HG02763 (cell line): Measurements from ENCODE around the gene NEDD4L.
"Not testable (repeated sequence)": the region's sequence is repeated elsewhere in the genome, so short reads cannot be mapped to it uniquely, and the experiment has no call there.

Experiments used
- ATAC-seq: cut with Tn5 transposase; IDR thresholded peaks from one replicate; pipeline ENCODE4 v1.9.1; 2021; ENCODE audit warnings: mild to moderate bottlenecking, moderate library complexity; ENCODE audit not compliant: unreplicated experiment

Gene NEDD4L

DNA sequence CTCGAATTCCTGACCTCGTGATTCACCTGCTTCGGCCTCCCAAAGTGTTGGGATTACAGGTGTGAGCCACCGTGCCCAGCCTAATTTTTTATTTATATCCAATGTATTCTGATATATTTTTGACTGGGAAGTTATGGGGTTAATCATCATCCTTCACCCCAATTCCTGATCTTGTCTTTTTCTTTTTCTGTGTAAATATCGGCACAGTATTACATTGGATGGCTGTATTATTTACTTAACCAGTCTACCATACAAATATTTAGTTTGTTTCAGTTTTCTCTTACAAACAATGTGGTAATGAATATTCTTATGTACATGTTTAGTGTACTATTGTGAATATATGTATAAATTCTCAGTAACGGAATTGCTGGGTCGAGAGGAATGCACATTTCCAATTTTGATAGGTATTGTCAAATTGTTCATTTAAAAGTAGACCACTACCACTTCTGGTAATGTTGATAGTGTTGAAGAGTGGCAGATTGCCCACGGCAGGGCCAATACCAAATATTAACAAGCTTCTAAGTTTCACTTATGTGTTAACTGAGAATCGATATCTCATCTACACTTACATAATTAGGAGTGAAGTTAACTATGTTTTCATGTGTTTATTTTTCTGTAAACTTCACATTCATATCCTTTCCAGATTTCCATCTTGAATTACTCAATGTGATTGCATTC is 388.2 kb downstream of the NEDD4L start:
- ATAC-seq = no peak

DNA sequence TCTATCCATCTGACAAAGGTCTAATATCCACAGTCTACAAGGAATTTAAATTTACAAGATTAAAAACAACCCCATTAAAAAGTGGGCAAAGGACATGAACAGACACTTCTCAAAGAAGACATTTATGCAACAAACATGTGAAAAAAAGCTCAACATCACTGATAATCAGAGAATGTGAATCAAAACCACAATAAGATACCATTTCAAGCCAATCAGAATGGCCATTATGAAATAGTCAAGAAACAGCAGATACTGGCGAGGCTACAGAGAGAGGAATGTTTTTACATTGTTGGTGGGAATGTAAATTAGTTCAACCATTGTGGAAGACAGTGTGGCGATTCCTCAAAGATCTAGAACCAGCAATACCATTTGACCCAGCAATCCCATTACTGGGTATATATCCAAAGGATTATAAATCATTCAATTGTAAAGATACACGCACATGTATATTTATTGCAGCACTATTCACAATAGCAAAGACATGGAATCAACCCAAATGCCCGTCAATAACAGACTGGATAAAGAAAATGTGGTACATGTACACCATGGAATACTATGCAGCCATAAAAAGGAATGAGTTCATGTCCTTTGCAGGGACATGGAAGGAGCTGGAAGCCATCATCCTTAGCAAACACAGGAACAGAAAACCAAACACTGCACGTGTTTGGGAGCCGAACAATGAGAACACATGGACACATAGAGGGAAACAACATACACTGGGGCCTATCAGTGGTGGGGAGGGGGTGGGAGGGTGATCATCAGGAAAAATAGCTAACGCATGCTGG is 391.4 kb downstream of the NEDD4L start:
- ATAC-seq = not testable (repeated sequence)

DNA sequence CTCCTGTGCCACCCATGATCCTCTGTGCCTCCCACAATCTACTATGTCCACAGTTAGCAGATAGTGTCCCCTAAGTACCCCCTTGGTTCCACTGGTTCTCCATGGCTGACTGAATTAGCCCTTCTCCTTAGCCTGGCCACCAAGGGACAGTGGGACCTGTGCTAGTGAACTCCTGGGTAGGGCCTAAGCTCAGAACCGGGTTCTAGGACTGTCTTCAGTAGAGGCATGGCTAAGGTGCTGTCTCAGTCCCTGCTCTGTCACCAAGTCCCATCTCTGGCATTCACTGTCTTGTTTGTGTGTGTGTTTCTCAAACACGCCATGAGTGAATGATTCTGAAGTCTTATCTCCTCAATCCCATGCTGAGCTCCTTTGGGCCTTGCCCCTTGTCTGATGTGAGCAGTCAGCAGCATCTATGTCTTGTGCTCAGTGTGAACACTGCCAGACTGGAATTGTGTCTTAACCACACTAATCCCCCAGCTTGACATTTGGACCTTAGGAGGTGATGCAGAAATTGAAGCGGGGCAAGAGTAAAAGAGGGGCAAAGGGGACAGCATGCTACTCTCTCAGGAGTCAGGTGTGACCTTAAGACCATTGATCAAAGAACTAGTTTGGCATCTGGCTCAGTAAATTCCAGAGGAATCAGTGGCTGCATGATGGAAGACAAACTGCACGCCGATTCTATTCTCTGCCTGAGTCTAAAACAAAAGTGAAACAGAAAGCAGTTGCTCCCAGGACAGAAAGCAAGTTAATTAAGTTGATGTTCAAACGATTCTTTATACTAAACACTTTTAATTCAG is 394.3 kb downstream of the NEDD4L start:
- no peak for ATAC-seq

DNA sequence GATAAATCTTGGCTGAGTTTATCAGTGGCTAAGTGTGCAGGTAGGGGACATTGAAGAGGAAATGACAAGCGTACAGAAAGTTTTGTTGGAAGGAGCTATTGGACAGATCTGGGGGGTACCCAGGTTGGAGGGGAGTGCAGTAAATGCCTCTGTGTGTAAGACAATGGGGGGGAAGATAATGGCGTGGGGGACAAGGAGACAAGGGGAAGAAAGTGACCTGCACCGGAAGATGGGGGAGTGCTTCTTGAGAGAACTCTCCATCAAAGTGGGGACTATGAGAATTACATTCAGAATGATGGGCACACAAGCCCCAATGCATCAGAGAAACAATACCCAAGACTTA is 394.9 kb downstream of the NEDD4L start:
- ATAC-seq = no peak

DNA sequence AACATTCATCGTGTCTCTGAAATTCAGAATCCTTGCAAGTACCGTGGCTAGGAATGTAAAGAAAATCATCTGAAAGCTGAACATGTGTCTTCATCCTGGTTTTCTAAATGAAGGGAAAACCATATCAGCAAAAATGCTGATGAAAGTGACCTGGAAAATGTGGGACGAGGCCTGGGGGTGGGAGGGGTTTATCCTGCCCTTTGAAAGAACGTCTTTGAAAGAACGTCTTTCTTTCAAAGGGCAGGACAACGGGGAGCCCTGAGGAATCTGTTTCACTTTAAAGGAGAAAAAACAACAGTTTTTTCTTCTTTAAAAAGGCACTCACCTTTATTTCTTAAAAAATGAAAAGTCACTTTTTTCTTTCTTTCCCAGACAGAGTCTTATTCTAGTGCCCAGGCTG is 399.6 kb downstream of the NEDD4L start:
- no peak for ATAC-seq

DNA sequence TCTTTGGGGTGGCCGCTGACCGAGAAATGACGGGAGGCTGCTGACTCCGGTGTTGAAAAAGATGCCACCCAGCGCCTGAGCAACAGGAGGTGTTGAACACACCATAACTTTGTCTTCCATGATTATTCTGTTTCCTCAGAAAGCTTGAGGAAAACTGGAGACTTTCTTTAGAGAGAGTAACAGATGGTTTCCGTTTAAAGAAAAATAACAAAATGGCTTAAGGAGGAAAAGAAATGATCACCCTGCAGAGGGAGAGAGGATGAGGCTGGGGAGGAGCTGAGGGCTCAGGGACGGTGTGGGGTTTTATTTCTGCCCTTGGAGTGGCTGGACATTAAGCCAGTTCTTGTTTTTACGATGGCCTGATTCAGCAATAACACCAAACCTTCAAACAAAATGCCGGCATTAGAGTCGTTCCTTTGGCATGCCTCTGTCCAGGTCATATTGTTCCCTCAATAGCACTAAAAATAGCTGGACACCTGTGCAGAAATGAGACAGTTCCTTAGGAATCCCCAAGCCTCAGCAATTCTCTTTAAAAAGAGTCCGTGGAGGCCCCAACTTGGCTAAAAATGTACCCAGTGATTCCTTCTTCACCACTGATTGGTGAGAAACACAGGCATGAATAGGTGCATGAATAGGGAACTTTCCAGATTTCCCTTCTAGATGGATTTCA is 402.5 kb downstream of the NEDD4L start:
- ATAC-seq = no peak

DNA sequence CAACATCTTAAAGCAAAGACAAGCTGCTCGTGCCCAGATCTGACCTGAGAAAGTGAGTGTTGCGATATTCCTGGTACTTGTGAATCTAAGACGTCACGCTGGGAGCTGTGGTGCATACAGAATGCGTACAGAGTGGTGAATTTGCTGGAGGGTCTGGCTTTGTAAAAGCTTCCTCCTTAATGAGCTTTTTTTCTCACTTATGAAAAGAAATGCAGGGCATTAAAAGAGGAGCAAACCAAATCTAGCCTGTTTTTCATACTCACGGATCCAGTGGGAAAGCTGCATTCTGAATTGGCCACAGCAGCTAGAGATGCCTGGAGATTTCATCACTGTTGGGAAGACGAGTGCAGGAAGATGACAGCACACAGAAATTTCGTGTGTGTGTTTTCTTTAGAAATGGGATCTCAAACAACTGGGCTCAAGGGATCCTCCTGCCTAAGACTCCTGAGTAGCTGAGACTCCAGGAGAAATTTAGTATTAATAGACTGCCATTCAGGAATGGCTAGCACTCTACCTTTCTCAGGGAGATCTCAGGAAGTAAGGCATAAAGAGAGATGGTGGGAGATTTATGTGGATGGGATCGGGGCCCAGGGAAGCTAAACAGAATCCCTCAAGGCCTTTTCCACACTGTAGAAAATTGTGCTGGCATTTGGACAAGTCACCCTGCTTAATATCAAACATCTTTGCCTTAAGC is 403.5 kb downstream of the NEDD4L start:
- ATAC-seq = no peak

DNA sequence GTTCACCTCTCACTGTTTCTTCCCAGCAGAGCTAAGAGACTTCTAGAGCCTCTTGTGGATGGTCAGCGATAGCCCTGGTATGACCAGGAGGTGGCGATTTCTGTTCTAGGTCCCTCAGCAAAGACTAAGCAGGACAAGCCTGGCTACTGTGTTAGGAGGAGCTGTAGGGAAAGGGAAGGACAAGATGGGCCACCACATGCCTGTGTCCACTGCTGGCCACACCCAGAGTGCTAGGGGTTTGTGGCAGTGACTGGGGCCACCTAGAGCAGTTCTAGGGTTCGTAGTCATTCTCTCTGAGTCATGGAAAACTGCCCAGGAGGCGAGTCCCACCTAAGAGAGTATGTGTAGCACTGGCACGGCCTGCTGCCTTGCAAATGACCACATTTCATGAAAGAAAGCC is 405.4 kb downstream of the NEDD4L start:
- ATAC-seq = no peak
